Ramos (cell line): Measurements from ENCODE around the gene MTOR.

Experiments used
- in situ Hi-C: fragments of 300-500 bp; cut with MboI; formaldehyde crosslinking; loops from one replicate; pipeline ENCODE4 v1.14.3; 2022; ENCODE audit warnings: low sequenced_read_pairs; ENCODE audit not compliant: unreplicated experiment

Gene MTOR

GRCh38 chr1:11156963-11157362, 105.4 kb downstream of the MTOR start:
- in situ Hi-C loops, result no loop called here

GRCh38 chr1:11156441-11156840, 105.9 kb downstream of the MTOR start:
- in situ Hi-C loops, result no loop called here

DNA sequence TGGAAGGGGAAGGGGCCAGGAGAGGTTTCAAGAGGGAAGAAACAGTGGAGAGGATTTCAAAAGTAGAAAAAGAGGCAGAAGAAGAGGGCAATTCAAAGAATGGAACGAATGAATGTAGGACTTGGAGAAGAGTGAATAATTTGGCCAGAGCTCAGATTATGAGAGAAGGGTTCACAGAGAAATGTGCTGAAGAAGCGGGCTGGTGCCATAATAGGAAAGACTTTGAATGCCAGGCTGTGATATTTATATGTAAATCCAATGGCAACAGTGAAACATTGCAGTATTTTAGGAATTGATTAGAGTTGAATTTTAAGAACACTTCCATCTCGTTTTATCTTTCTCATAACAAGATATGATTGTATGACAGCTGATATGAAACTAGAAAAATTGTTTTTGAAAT, 109.2 kb downstream of the MTOR start:
- in situ Hi-C loops, result no loop called here

GRCh38 chr1:11152755-11153154, 109.6 kb downstream of the MTOR start:
- in situ Hi-C loops, result no loop called here

DNA sequence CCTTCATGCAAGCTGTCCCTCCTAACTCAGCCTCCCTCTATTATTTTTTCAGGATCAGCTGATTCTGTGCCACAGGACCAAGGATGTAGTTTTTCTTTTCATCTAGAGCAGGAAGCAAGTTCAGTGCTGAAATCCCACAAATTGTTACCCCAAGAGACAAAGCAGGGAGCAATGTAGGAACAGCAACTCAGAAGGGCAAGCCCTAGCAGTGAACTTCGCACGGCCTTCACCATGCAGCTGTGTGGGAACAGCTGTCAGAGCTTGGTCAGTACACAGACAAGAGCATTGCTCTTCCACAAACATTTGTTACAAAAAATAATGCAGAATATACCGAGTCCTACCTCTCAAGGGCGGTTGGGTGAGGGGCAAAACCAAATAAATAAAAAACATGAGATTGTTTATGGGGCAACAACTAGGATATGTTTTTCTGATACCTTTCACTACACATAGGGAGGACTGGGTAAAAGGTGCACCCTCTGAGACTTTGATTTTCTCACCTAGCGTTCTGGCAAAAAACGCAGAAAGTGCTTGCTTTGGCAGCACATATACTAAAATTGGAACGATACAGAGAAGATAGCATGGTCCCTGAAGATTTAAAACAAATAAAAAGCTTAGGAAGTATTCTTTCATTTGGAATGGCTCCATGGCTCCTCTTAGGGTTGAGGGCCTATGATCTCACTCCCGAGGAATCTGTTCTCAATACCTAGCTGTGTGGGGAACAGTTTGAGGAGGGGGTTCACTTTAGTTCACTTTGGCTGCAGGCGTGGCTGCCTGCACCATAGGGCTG, 110.3 kb downstream of the MTOR start:
- in situ Hi-C loops, result no loop called here

DNA sequence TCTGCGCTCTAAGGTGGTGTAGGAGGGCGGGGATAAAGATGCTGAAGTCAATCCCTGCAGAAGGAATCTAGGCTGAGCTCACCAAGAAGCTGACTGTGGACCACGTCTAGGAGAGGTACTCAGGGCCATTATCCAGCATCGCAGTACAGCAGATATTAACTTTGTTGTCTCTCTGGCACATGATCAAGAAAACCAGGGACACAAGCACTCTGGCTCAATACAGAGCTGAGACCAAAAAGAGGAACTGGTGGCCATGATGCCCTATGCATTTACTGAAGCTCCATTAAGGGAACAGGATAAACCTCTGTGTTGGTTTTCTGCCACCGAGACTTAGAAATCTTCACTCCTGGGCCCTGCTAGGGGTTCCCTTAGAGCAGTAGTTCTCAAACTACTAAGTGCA, 111.2 kb downstream of the MTOR start:
- in situ Hi-C loops, result no loop called here

GRCh38 chr1:11150326-11150725, 112.0 kb downstream of the MTOR start:
- in situ Hi-C loops, result no loop called here

- in situ Hi-C loops, result no loop called here
Measured at GRCh38 chr1:11147197-11147770, 115.1 kb downstream of the MTOR start.

DNA sequence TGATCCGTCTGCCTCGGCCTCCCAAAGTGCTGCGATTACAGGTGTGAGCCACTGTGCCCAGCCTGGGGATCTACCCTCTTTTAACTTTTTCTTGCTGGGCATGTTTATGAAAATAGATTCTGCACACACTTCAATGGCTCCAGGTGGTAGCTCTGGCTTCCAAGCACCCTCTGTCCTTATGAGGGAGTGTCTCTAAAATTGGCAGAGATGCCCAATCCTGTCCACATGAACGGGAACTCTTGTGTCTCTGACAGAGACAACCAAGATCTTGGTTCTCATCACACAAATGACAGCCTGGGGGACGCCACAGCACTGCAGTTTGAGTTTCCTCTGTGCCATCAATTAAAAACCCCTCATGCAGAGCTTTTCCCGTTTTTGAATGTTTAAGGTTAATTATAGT, 116.6 kb downstream of the MTOR start:
- in situ Hi-C loops, result no loop called here

DNA sequence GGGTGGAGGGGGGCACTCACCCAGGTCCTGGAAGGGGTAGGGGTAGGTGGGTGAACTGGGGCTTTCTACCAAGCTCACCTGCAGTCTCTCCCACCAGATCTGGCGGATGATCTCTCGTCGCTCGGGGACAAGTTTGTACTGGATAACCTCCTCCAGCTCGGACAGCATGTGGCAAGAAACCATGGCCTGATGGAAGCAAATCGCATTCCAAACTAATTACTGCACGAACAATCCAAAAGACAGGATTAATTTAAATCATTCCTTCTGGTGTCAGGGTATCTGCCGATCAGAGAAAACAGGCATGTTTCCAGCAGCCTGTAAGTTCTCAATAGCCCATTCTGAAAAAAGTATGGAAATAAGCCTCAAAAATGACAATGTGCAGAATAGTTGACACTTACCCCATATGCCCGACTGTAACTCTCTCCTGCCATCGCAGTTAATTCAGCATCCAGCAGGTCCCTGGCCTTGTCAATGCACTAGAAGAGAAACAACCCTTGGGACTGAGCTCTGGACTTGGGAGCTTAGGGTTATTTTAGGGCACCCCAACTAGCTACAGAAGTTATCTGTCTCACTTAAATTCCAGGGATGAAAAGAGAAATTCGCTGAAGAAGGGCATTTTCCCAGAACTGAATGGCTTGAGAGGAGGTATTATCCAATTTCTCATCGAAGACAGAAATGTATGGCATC, 117.6 kb downstream of the MTOR start:
- in situ Hi-C loops, result no loop called here

- in situ Hi-C loops, result no loop called here
Measured at GRCh38 chr1:11143907-11144306, 118.4 kb downstream of the MTOR start.

- in situ Hi-C loops, result no loop called here
Measured at GRCh38 chr1:11143401-11143800, 119.0 kb downstream of the MTOR start.

DNA sequence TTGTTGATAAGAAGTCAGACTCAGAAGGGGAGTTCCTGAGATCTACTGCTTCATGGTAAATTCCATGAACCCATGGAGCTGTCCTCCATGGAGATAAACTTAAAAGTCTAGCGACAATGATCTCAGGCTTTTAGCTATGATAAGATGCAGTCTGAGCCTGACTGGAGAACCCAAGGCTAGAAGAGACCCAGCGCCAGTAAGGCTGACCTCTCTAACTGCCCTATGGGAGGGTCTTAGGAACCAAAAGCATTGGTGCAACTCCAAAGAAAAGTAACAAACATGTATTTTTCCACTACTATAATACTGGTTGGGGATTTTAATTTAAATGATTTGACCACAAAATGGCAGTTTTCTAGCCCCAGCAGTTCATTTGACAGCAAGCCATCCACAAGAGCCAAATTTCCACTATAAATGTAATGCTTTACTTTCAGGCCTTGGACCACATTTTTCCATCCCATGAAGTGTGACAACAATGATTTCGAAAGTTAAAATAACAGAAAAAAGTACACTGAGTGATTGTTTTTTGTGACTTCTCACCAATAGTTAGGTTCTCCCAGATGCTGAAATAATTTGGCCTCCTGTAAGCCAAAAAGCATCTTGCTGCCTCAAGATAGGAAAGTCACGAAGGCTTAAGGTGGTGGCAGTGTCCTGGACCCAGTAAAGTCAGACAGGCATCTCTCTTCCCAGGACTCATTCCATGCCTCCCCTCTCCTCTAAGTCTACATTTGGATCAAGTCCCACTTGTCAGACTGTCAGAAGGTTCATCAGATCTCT, 119.5 kb downstream of the MTOR start:
- in situ Hi-C loops, result no loop called here

DNA sequence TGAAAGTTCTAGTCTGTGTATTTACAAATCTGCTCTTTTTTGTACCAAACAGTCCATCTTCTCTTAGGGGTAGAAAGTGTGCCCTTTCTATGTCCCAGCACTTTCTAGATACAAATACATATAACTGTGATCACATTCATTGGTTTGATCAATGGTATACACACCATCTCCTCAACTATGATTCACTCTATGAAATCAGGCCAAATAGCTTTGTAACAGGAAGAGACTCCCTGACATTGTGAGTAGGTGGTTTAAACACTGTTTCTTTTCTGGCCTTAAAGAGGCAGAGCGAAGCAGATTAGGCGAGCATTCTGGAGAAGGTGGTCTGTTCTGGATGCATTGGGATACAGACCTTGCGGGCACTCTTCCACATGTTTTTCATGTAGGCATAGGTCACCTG, 123.4 kb downstream of the MTOR start:
- in situ Hi-C loops, result no loop called here

DNA sequence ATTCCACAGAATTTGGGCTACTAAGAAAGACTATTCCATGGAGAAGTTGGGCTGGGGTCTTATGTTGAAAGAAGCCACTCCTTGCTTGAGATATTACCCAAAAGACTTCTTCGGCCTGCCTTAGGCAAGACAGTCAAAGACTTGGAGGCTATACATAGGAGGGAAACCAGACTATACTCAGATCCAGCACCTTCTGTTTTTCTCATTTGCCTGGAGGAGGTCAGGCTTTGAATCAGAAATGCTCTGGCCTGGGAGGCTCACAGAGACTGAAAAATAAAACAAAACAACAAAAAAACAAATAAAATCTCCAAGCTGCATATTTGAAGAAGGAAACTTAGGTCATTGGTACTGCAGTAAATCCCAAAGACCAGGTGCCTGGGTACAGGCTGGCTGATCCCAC, 124.3 kb downstream of the MTOR start:
- in situ Hi-C loops, result no loop called here

DNA sequence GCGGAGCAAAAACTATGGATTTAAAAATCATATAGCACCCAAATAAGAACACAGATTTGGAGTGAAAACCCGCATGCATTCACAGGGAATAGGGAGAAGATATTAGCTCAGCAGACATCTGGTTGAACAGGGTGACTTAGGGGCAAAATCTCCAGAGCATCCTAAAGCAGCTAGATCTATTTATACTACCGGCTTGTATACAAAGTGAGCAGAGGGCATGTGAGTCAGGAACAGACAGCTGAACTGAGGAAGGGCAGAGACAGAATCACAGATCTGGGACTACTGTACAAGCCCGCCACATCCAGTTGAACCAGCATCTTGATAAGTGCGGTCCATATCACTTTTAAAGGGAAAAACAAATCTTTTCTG, 127.5 kb downstream of the MTOR start:
- in situ Hi-C loops, result no loop called here

GRCh38 chr1:11134251-11134897, 128.0 kb downstream of the MTOR start:
- in situ Hi-C loops, result no loop called here

DNA sequence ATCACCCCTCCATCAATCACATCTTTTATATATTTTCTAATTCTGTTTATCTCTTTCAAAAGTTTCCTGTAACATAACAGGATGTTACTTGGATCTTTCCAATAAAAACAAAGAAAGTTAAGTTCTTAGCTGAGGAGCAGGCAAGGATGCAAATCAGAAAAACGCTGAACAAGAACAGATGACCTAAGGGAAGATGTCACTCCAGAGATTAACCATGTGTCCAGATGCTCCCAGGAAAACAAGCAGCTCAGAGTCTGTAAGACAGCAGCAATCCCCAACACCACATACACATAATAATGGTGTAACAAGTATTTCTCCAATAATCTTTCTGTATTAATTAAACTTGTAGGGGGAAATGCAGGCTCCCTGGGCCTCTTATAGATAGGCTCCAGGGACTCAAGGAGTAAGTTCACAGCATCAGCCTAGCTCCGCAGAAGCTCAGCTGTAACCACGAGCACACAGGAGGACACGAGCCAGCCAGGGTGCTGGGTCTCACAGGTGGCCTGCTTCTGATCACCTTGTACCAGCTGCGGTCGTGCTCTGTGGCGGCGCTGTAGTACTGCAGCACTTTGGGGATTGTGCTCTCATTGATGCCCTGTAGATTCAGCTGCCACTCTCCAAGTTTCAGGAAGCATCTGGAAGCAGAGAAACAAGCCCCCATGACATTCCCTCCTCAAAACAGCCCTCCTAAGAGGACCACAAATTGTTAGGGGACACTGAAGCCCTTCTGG, 129.6 kb downstream of the MTOR start:
- in situ Hi-C loops, result no loop called here

GRCh38 chr1:11131816-11132215, 130.5 kb downstream of the MTOR start:
- in situ Hi-C loops, result no loop called here

DNA sequence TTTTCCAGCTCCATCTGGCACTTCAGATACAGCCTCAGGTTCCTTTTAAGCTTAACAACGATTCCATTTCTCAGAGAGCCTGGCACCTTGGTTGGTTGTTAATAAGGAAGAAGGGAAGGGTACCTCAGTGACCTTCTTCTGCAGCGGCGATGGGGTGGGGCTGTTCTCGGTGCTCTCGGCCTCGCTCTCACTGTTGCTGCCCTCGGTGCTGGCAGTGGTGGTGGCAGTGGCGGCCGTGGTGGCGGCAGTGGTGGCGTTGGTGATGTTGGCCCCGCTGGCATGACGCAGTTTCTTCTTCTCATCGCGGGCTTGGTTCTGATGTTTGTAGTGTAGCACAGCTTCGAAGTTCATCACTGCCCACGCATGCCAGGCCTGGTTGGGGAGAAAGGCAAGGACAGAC, 131.9 kb downstream of the MTOR start:
- in situ Hi-C loops, result no loop called here
